ENCODE results near the gene NFKB2. TPM values are rescaled to one million over a fixed set of nuclear protein-coding genes. Genes with fewer than 3 reads are reported as not detected.

The NFKB2 gene
- total RNA-seq = 10.3 TPM

GRCh38 chr10:102395400-102396316 lies at the start of gene NFKB2:
NFKB2 (plus strand) TSS chr10:102395705; CDS start chr10:102395960, 255 bp downstream.
- peak; percentile 70 for ATAC-seq

GRCh38 chr10:102347236-102347828 lies 48.2 kb upstream of the NFKB2 start:
- peak; percentile 67 for ATAC-seq

- peak; percentile 59 for ATAC-seq
These were observed 43.3 kb upstream of the NFKB2 start for GRCh38 chr10:102352066-102352715.

GRCh38 chr10:102354451-102354850 lies 41.1 kb upstream of the NFKB2 start:
- ATAC-seq = no peak

GRCh38 chr10:102358712-102359382 lies 36.7 kb upstream of the NFKB2 start:
- ATAC-seq = no peak

GRCh38 chr10:102367441-102367840 lies 28.1 kb upstream of the NFKB2 start:
- ATAC-seq = no peak

- peak; percentile 44 for ATAC-seq
These were observed 27.4 kb upstream of the NFKB2 start for GRCh38 chr10:102368077-102368476.

- ATAC-seq = no peak
These were observed 24.2 kb upstream of the NFKB2 start for GRCh38 chr10:102371295-102371694.

GRCh38 chr10:102375250-102375649 lies 20.3 kb upstream of the NFKB2 start:
- peak; percentile 13 for ATAC-seq

GRCh38 chr10:102375867-102376266 lies 19.6 kb upstream of the NFKB2 start:
- no peak for ATAC-seq

- ATAC-seq = no peak
These were observed 18.6 kb upstream of the NFKB2 start for GRCh38 chr10:102376901-102377300.

- no peak for ATAC-seq
These were observed 16.1 kb upstream of the NFKB2 start for GRCh38 chr10:102379383-102379782.

GRCh38 chr10:102381983-102382382 lies 13.5 kb upstream of the NFKB2 start:
- no peak for ATAC-seq

GRCh38 chr10:102382871-102383270 lies 12.6 kb upstream of the NFKB2 start:
- no peak for ATAC-seq

GRCh38 chr10:102384053-102384452 lies 11.5 kb upstream of the NFKB2 start:
- no peak for ATAC-seq

- ATAC-seq = peak; percentile 58
These were observed 10.7 kb upstream of the NFKB2 start for GRCh38 chr10:102384606-102385429.

GRCh38 chr10:102389894-102390293 lies 5.6 kb upstream of the NFKB2 start:
- no peak for ATAC-seq

GRCh38 chr10:102392306-102392705 lies 3.2 kb upstream of the NFKB2 start:
- no peak for ATAC-seq

- ATAC-seq = no peak
These were observed 2.0 kb upstream of the NFKB2 start for GRCh38 chr10:102393411-102394078.

- ATAC-seq = peak; percentile 82
These were observed 1.3 kb upstream of the NFKB2 start for GRCh38 chr10:102394079-102394800.

Measured in esophagus mucosa (tissue), 1 donor.